Prostate gland (tissue), 2 donors: ENCODE results near the gene XPNPEP1. TPM values are rescaled to one million over a fixed set of nuclear protein-coding genes. Genes with fewer than 3 reads are reported as not detected.

ENCODE experiments used
- DNase-seq: peaks from one replicate; pipeline ENCODE4 v3.0.0-alpha.2; 2019; ENCODE audit warnings: low spot score
- H3K27ac ChIP-seq, 2 donors: fragments of 200-600 bp; sonication (generic); 2 replicates each; pipeline ENCODE4 v1.5.1; 2017 to 2019
- H3K27me3 ChIP-seq: fragments of 200-600 bp; sonication (generic); replicated peaks from 2 replicates; pipeline ENCODE4 v1.5.1; 2019; ENCODE audit not compliant: insufficient read depth
- H3K36me3 ChIP-seq, 2 donors: fragments of 200-600 bp; sonication (generic); 1 replicate in 1 of 2; 2 replicates in 1 of 2; pipeline versions ENCODE4 v1.5.1 to v1.8.1; 2017 to 2019
- H3K4me1 ChIP-seq: fragments of 200-600 bp; sonication (generic); replicated peaks from 2 replicates; pipeline ENCODE4 v1.5.1; 2019
- H3K4me3 ChIP-seq, 2 donors: fragments of 200-600 bp; sonication (generic); 2 replicates each; pipeline ENCODE4 v1.5.1; 2017 to 2019
- H3K9me3 ChIP-seq: fragments of 200-600 bp; sonication (generic); 2 replicates; pipeline ENCODE4 v1.5.1; 2017
- POLR2A ChIP-seq: fragments of 450-650 bp; IDR thresholded peaks from one replicate; pipeline ENCODE4 v1.6.1; 2016; ENCODE audit warnings: antibody characterized with exemption, mild to moderate bottlenecking
- POLR2AphosphoS5 ChIP-seq: sonication (generic); formaldehyde crosslinking; IDR thresholded peaks from one replicate; pipeline ENCODE4 v1.6.1; 2017; ENCODE audit warnings: antibody characterized with exemption
- WGBS: methylation state at CpG from one replicate; pipeline ENCODE4 v1.1.5; 2018; 5-methylcytosine and 5-hydroxymethylcytosine counted together
- intact Hi-C: fragments of 100-400 bp; cut with DNase I; formaldehyde crosslinking; loops from one replicate; pipeline ENCODE4 v1.14.2; 2022
- total RNA-seq, 2 donors: library from RNA; depleted of rRNA; stranded (reverse); fragments of >200 nt; gene quantifications; one replicate each; pipeline ENCODE4 v1.1.0, GENCODE V29; 2016
- TF ChIP-seq, protein P1 (sequence below), 4 experiments: fragments of 200-600 bp in 2 of 4; fragments of 450-650 bp in 2 of 4; sonication (generic) in 2 of 4; IDR thresholded peaks; 1 replicate in 3 of 4; 2 replicates in 1 of 4; pipeline ENCODE4 v1.5.1; 2016 to 2019; ENCODE audit warnings: antibody characterized with exemption in 4 of 4, mild to moderate bottlenecking in 2 of 4, moderate library complexity in 2 of 4

The XPNPEP1 gene
- total RNA-seq, 2 donors from 2014 or later, result 53.4 to 64.3 TPM

DNA sequence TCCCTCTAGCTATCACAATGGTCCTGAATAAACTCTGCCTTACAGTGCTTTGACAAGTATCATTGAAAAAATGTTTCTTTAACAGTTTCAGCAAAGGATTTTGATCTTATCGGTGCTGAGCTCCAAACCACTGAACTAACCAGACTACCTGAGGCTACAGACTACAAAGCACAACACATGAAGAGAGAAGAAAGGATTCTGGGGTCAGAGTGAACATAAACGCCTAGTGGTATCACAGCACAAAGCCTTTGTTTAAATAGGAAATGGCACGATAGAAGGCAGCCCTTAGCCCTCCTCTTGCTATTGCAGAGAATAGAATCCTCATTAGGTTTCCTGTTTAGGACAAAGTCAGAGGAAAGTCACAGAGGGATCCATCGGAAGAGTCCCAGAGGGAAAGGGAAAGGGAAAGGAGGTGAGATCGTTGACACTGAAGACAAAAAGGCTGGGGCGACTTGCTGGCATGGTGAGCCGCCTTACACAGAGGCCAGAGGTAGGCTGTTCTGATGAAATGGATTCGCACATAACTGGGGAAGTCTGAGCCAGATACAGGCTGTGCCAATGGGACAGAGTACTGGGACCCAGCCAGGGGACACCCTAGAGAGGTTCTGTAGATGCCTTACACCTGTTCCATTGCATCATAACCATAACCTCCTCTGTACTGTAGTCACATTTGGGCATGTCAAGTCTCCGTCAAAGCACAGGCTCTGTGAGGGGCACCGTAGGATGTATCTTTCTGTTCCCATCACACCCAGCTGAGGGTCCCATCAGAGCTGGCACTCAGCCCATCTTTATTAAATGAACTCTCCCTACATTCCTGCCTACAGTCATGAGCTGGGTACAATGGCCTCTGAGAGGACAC, 71.5 kb downstream of the XPNPEP1 start:
- H3K4me3 ChIP-seq, result no peak overlapping the region
- no peak for DNase-seq
- no peaks in the 10 kb centered on the region for H3K9me3 ChIP-seq
- TF ChIP-seq, protein P1, sequence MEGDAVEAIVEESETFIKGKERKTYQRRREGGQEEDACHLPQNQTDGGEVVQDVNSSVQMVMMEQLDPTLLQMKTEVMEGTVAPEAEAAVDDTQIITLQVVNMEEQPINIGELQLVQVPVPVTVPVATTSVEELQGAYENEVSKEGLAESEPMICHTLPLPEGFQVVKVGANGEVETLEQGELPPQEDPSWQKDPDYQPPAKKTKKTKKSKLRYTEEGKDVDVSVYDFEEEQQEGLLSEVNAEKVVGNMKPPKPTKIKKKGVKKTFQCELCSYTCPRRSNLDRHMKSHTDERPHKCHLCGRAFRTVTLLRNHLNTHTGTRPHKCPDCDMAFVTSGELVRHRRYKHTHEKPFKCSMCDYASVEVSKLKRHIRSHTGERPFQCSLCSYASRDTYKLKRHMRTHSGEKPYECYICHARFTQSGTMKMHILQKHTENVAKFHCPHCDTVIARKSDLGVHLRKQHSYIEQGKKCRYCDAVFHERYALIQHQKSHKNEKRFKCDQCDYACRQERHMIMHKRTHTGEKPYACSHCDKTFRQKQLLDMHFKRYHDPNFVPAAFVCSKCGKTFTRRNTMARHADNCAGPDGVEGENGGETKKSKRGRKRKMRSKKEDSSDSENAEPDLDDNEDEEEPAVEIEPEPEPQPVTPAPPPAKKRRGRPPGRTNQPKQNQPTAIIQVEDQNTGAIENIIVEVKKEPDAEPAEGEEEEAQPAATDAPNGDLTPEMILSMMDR (IDR thresholded peaks at IDR 0.05), result no peak
- no peak for TF ChIP-seq POLR2AphosphoS5
- TF ChIP-seq POLR2A, result no peak
- H3K36me3 ChIP-seq, result no peaks in the 10 kb centered on the region
- no peaks in the 10 kb centered on the region for H3K27me3 ChIP-seq
- no peak overlapping the region for H3K27ac ChIP-seq
- 50% methylated on average over 10 of the region's 10 CpGs for WGBS
- intact Hi-C loops, result no loop called here
- H3K4me1 ChIP-seq, result no peaks in the 10 kb centered on the region

- Histone ChIP-seq H3K4me1 (no peaks in the 10 kb centered on the region), H3K4me3 (no peak overlapping the region), H3K27me3 (no peaks in the 10 kb centered on the region), H3K36me3 (no peaks in the 10 kb centered on the region), H3K27ac (no peak overlapping the region), H3K9me3 (no peaks in the 10 kb centered on the region)
- intact Hi-C loops, result loop anchor here (10.0 kb wide), 1 partner anchor 932 kb away; no protein-coding TSS in a partner anchor
- TF ChIP-seq POLR2A (no peak), POLR2AphosphoS5 (no peak)
- TF ChIP-seq, protein P1 (IDR thresholded peaks at IDR 0.05), result no peak
- 44% methylated on average over 3 of the region's 3 CpGs for WGBS
- DNase-seq, result no peak
These were observed 76.5 kb downstream of the XPNPEP1 start for GRCh38 chr10:109846832-109847231.

GRCh38 chr10:109845308-109845707, 78.0 kb downstream of the XPNPEP1 start:
- Histone ChIP-seq H3K4me1 (no peaks in the 10 kb centered on the region), H3K4me3 (no peak overlapping the region), H3K9me3 (no peaks in the 10 kb centered on the region), H3K27ac (no peak overlapping the region), H3K36me3 (no peaks in the 10 kb centered on the region), H3K27me3 (no peaks in the 10 kb centered on the region)
- 87% methylated on average over 5 of the region's 5 CpGs for WGBS
- no peak for DNase-seq
- TF ChIP-seq POLR2AphosphoS5 (no peak), POLR2A (no peak)
- intact Hi-C loops, result loop anchor here (10.0 kb wide), 1 partner anchor 931 kb away; no protein-coding TSS in a partner anchor

- H3K27ac ChIP-seq, result no peak overlapping the region
- intact Hi-C loops, result no loop called here
These were observed 84.6 kb downstream of the XPNPEP1 start for GRCh38 chr10:109838592-109839244.

DNA sequence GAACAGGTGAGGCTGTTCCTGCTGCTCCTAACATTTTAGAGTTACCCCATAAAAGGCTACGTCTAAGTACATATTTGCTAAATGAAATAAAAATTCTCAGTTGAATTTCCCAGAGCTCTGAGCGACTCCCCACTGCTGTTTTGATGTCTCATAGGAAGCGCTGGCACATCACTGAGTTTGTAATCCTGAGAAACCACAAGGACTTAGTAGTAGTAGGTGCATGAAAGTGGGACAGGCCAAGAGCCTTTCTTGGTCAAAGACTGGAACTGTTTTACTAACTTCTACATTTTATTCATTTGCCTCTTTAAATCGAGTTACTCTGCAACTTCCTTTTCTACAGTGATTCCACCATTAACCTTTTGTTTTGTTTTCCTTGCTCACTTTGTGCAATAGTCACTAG, 85.9 kb downstream of the XPNPEP1 start:
- DNase-seq, result no peak
- no peaks in the 10 kb centered on the region for H3K9me3 ChIP-seq
- no peak overlapping the region for H3K4me3 ChIP-seq
- no peaks in the 10 kb centered on the region for H3K4me1 ChIP-seq
- TF ChIP-seq, protein P1 (IDR thresholded peaks at IDR 0.05), result no peak
- TF ChIP-seq POLR2A, result no peak
- TF ChIP-seq POLR2AphosphoS5, result no peak
- no peaks in the 10 kb centered on the region for H3K36me3 ChIP-seq
- 37% methylated on average over 4 of the region's 4 CpGs for WGBS
- no peak overlapping the region for H3K27ac ChIP-seq
- no peaks in the 10 kb centered on the region for H3K27me3 ChIP-seq
- intact Hi-C loops, result no loop called here

More at GRCh38 chr10:109838592-109839244, 84.6 kb downstream of the XPNPEP1 start:
- WGBS, result 92% methylated on average over 7 of the region's 7 CpGs
- H3K4me3 ChIP-seq, result no peak overlapping the region
- TF ChIP-seq, protein P1 (IDR thresholded peaks at IDR 0.05), result no peak
- TF ChIP-seq POLR2A (no peak), POLR2AphosphoS5 (no peak)
- H3K36me3 ChIP-seq, result no peaks in the 10 kb centered on the region
- no peaks in the 10 kb centered on the region for H3K4me1 ChIP-seq
- no peak for DNase-seq
- no peaks in the 10 kb centered on the region for H3K9me3 ChIP-seq
- no peaks in the 10 kb centered on the region for H3K27me3 ChIP-seq
